Mammary epithelial cell (primary cell): ENCODE data around the gene DGCR8.

Source experiments
- EZH2 ChIP-seq: IDR thresholded peaks from 2 replicates; pipeline ENCODE4 v1.6.1; 2012; ENCODE audit warnings: low read length, inconsistent platforms, borderline replicate concordance
- TF ChIP-seq, protein P1 (sequence below), 2 donors: IDR thresholded peaks in 1 of 2; conservative IDR thresholded peaks in 1 of 2; 2 replicates each; pipeline ENCODE4 v1.5.1; 2011 to 2012; ENCODE audit warnings: inconsistent platforms in 2 of 2, low read length in 2 of 2, mild to moderate bottlenecking in 2 of 2, control low read depth in 1 of 2, low read depth in 1 of 2; ENCODE audit not compliant: insufficient read depth in 1 of 2; ENCODE audit errors: extremely low read depth in 1 of 2

DNA sequence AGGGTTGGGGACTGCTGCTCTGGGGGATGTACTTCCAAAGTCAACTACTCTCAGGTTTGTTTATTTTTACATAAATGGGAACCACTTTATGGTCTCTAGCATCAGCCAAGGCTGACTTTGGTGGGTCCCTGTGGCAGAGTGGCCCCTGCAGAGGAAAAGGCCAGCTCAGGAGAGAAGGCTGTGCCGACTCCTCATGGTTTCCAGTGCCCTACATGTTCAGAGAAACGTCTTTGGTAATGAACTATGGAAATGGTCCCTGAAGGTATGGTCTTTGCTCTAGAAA lies 48.5 kb downstream of the DGCR8 start:
- TF ChIP-seq EZH2 = no peak
- TF ChIP-seq, protein P1, sequence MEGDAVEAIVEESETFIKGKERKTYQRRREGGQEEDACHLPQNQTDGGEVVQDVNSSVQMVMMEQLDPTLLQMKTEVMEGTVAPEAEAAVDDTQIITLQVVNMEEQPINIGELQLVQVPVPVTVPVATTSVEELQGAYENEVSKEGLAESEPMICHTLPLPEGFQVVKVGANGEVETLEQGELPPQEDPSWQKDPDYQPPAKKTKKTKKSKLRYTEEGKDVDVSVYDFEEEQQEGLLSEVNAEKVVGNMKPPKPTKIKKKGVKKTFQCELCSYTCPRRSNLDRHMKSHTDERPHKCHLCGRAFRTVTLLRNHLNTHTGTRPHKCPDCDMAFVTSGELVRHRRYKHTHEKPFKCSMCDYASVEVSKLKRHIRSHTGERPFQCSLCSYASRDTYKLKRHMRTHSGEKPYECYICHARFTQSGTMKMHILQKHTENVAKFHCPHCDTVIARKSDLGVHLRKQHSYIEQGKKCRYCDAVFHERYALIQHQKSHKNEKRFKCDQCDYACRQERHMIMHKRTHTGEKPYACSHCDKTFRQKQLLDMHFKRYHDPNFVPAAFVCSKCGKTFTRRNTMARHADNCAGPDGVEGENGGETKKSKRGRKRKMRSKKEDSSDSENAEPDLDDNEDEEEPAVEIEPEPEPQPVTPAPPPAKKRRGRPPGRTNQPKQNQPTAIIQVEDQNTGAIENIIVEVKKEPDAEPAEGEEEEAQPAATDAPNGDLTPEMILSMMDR (conservative IDR thresholded peaks at IDR 0.05 in 1 of 2, IDR thresholded peaks at IDR 0.05 in 1 of 2; ENCODE audit: extremely low read depth in 1 of 2, insufficient read depth in 1 of 2, low read depth in 1 of 2, low read length in 2 of 2) = no peak
